Sigmoid colon (tissue), 7 donors: ENCODE measurements around the gene TBC1D20. TPM values are rescaled to one million over a fixed set of nuclear protein-coding genes. Genes with fewer than 3 reads are reported as not detected.

Experiments used
- polyA plus RNA-seq, 3 donors: library from polyadenylated mRNA; stranded (reverse); fragments of 200-250 nt; gene quantifications; one replicate each; pipeline ENCODE4 v1.2.3, GENCODE V29; 2013
- small RNA-seq, 3 donors: library from RNA; depleted of rRNA; stranded (forward); fragments of <200 nt; gene quantifications; one replicate each; pipeline ENCODE3, GENCODE V24; 2016
- total RNA-seq, 4 donors: library from RNA; depleted of rRNA; stranded (reverse); fragments of >200 nt; gene quantifications; one replicate each; pipeline ENCODE4 v1.1.0, GENCODE V29; 2016
- donor health status: healthy with polysubstance abuse.
- donor health status: Bipolar disorder and iron deficiency.
- donor health status: healthy.

The TBC1D20 gene
- total and polyA plus RNA-seq, 7 donors = 16.8 to 42.9 (median 32.6) TPM

Small RNA genes within 50 kb of the gene (small RNA-seq; reads per million reads assigned to genes)
- 0 reads per million in 3 donors for gene RF00019

Other genes with a start within 250 kb of the TBC1D20 start
- not detected for gene DEFB129, start 235.3 kb downstream of the TBC1D20 start, total RNA-seq
- not detected for gene DEFB129, start 235.3 kb downstream of the TBC1D20 start, polyA plus RNA-seq
- gene DEFB132, start 204.8 kb downstream of the TBC1D20 start, total RNA-seq = not detected
- gene DEFB132, start 204.8 kb downstream of the TBC1D20 start, polyA plus RNA-seq = under 1 TPM in 1 of 3 donors, not detected in 2; 0.06 TPM
- gene C20orf96, start 171.8 kb downstream of the TBC1D20 start, total RNA-seq = 1 to 10 TPM; 2.1 to 6.9 (median 3.1) TPM
- 1 to 10 TPM; 5.3 to 8.5 (median 5.4) TPM for gene C20orf96, start 171.8 kb downstream of the TBC1D20 start, polyA plus RNA-seq
- gene ZCCHC3, start 165.0 kb downstream of the TBC1D20 start, total RNA-seq = 10 to 100 TPM in 3 of 4 donors, 1 to 10 TPM in 1; 9.7 to 22.1 (median 15.6) TPM
- gene ZCCHC3, start 165.0 kb downstream of the TBC1D20 start, polyA plus RNA-seq = 10 to 100 TPM in 1 of 3 donors, 1 to 10 TPM in 2; 6.0 to 11.7 (median 6.2) TPM
- 1 to 10 TPM; 3.6 to 9.7 (median 4.9) TPM for gene SOX12, start 137.0 kb downstream of the TBC1D20 start, total RNA-seq
- 1 to 10 TPM; 1.2 to 3.9 (median 1.2) TPM for gene SOX12, start 137.0 kb downstream of the TBC1D20 start, polyA plus RNA-seq
- gene NRSN2, start 115.4 kb downstream of the TBC1D20 start, total RNA-seq = 10 to 100 TPM; 23.2 to 34.3 (median 27.6) TPM
- 10 to 100 TPM in 1 of 3 donors, 1 to 10 TPM in 2; 2.3 to 16.3 (median 7.8) TPM for gene NRSN2, start 115.4 kb downstream of the TBC1D20 start, polyA plus RNA-seq
- gene TRIB3, start 81.8 kb downstream of the TBC1D20 start, total RNA-seq = 1 to 10 TPM; 1.4 to 2.9 (median 1.6) TPM
- gene TRIB3, start 81.8 kb downstream of the TBC1D20 start, polyA plus RNA-seq = 10 to 100 TPM in 2 of 3 donors, 1 to 10 TPM in 1; 9.6 to 29.2 (median 17.8) TPM
- gene RBCK1, start 54.2 kb downstream of the TBC1D20 start, total RNA-seq = 10 to 100 TPM; 60.7 to 77.5 (median 65.1) TPM
- gene RBCK1, start 54.2 kb downstream of the TBC1D20 start, polyA plus RNA-seq = 100 to 1,000 TPM in 1 of 3 donors, 10 to 100 TPM in 2; 87.7 to 197 (median 99.0) TPM
- 10 to 100 TPM; 51.5 to 77.1 (median 65.9) TPM for gene CSNK2A1, start 81.3 kb upstream of the TBC1D20 start, total RNA-seq
- 10 to 100 TPM; 33.0 to 44.0 (median 40.5) TPM for gene CSNK2A1, start 81.3 kb upstream of the TBC1D20 start, polyA plus RNA-seq
- under 1 TPM in 2 of 4 donors, not detected in 2; 0.36 to 0.66 TPM for gene TCF15, start 147.8 kb upstream of the TBC1D20 start, total RNA-seq
- gene TCF15, start 147.8 kb upstream of the TBC1D20 start, polyA plus RNA-seq = under 1 TPM in 1 of 3 donors, not detected in 2; 0.20 TPM
- gene SRXN1, start 190.7 kb upstream of the TBC1D20 start, total RNA-seq = 10 to 100 TPM; 16.8 to 32.4 (median 27.1) TPM
- 10 to 100 TPM; 21.0 to 35.6 (median 27.5) TPM for gene SRXN1, start 190.7 kb upstream of the TBC1D20 start, polyA plus RNA-seq
- gene SCRT2, start 213.3 kb upstream of the TBC1D20 start, total RNA-seq = not detected
- not detected for gene SCRT2, start 213.3 kb upstream of the TBC1D20 start, polyA plus RNA-seq